IMR-90 (cell line): Measurements from ENCODE around the gene USP35. TPM values are rescaled to one million over a fixed set of nuclear protein-coding genes. Genes with fewer than 3 reads are reported as not detected.

Experiments
- ATAC-seq: fragments of 200-7000 bp; cut with Tn5 transposase; 2 replicates; pipeline ENCODE4 v1.9.1; 2020; ENCODE audit warnings: low read depth, mild to moderate bottlenecking, moderate library complexity
- BruUV-seq: library from RNA; stranded (reverse); fragments of 400-500 nt; replicated peaks from 2 replicates; lab custom pipeline; 2021; lab: Mats Ljungman, UMichigan
- CTCF ChIA-PET: fragments of 300-600 bp; formaldehyde crosslinking; extraction: SDS; loops from one replicate; lab custom pipeline; 2021; ENCODE audit warnings: antibody characterized with exemption; lab: Yijun Ruan, JAX
- POLR2A ChIA-PET: fragments of 300-600 bp; sonication (Branson Sonifier 250); formaldehyde crosslinking; loops from one replicate; lab custom pipeline; 2022; ENCODE audit warnings: antibody characterized with exemption; ENCODE audit not compliant: unreplicated experiment; lab: Charles Lee
- DNase-seq: peaks from one replicate; pipeline ENCODE4 v3.0.0; 2013
- H2AFZ ChIP-seq: replicated peaks from 2 replicates; pipeline ENCODE3; 2013; ENCODE audit warnings: low read length, mild to moderate bottlenecking; ENCODE audit not compliant: poor library complexity
- H2AK5ac ChIP-seq: 2 replicates; pipeline ENCODE4 v1.6.1; 2013; ENCODE audit warnings: low read depth, low read length, inconsistent platforms
- H2AK9ac ChIP-seq: replicated peaks from 2 replicates; pipeline ENCODE3; 2013; ENCODE audit warnings: mild to moderate bottlenecking, low read depth, low read length, moderate library complexity; ENCODE audit not compliant: poor library complexity
- H2BK120ac ChIP-seq: 2 replicates; pipeline ENCODE4 v1.6.1; 2013; ENCODE audit warnings: low read depth, low read length, inconsistent platforms
- H2BK15ac ChIP-seq: 3 replicates; pipeline ENCODE4 v1.6.1; 2013; ENCODE audit warnings: low read depth, low read length, inconsistent platforms
- H2BK20ac ChIP-seq: 2 replicates; pipeline ENCODE4 v1.6.1; 2013; ENCODE audit warnings: low read depth, mild to moderate bottlenecking, inconsistent platforms, low read length, moderate library complexity
- H2BK5ac ChIP-seq: 2 replicates; pipeline ENCODE4 v1.6.1; 2013; ENCODE audit warnings: mild to moderate bottlenecking, low read depth, low read length, inconsistent platforms; ENCODE audit not compliant: poor library complexity, severe bottlenecking
- H3K14ac ChIP-seq: replicated peaks from 2 replicates; pipeline ENCODE4 v1.6.1; 2013; ENCODE audit warnings: low read depth, low read length, inconsistent platforms
- H3K18ac ChIP-seq: 2 replicates; pipeline ENCODE4 v1.6.1; 2013; ENCODE audit warnings: low read depth, low read length, control low read depth
- H3K23ac ChIP-seq: 2 replicates; pipeline ENCODE4 v1.6.1; 2013; ENCODE audit warnings: low read depth, low read length, inconsistent platforms
- H3K27ac ChIP-seq: 2 replicates; pipeline ENCODE4 v1.5.1; 2013; ENCODE audit warnings: mild to moderate bottlenecking, control low read depth, low read length; ENCODE audit not compliant: insufficient read depth
- H3K27me3 ChIP-seq: 2 replicates; pipeline ENCODE4 v1.6.1; 2013; ENCODE audit warnings: low read length; ENCODE audit not compliant: control insufficient read depth, insufficient read depth
- H3K36me3 ChIP-seq: 2 replicates; pipeline ENCODE4 v1.6.1; 2013; ENCODE audit warnings: low read length, mixed read lengths; ENCODE audit not compliant: control insufficient read depth, insufficient read depth
- H3K4ac ChIP-seq: 2 replicates; pipeline ENCODE4 v1.6.1; 2013; ENCODE audit warnings: low read depth, low read length, inconsistent platforms
- H3K4me1 ChIP-seq: 2 replicates; pipeline ENCODE4 v1.6.1; 2013; ENCODE audit warnings: low read length, mixed read lengths; ENCODE audit not compliant: control insufficient read depth, insufficient read depth
- H3K4me2 ChIP-seq: 2 replicates; pipeline ENCODE4 v1.6.1; 2013; ENCODE audit warnings: low read depth, mild to moderate bottlenecking, control low read depth, low read length, moderate library complexity
- H3K4me3 ChIP-seq: 2 replicates; pipeline ENCODE4 v1.5.1; 2013; ENCODE audit warnings: low read depth, mild to moderate bottlenecking, control low read depth, low read length, moderate library complexity; ENCODE audit not compliant: insufficient read depth
- H3K56ac ChIP-seq: 2 replicates; pipeline ENCODE4 v1.6.1; 2013; ENCODE audit warnings: low read length, inconsistent platforms; ENCODE audit not compliant: insufficient read depth; ENCODE audit errors: extremely low read depth
- H3K79me1 ChIP-seq, 2 experiments: 2 replicates each; pipeline ENCODE4 v1.6.1; 2013; ENCODE audit warnings: low read length in 2 of 2, inconsistent platforms in 1 of 2, low read depth in 1 of 2
- H3K9ac ChIP-seq: 2 replicates; pipeline ENCODE4 v1.6.1; 2013; ENCODE audit warnings: low read depth, low read length, control low read depth
- H3K9me1 ChIP-seq: 2 replicates; pipeline ENCODE4 v1.6.1; 2013; ENCODE audit warnings: low read length, inconsistent platforms; ENCODE audit not compliant: insufficient read depth
- H3K9me3 ChIP-seq: 2 replicates; pipeline ENCODE4 v1.6.1; 2013; ENCODE audit warnings: low read length; ENCODE audit not compliant: control insufficient read depth, insufficient read depth
- H4K20me1 ChIP-seq: 2 replicates; pipeline ENCODE4 v1.6.1; 2013; ENCODE audit warnings: low read length, inconsistent platforms; ENCODE audit not compliant: insufficient read depth
- H4K5ac ChIP-seq: 2 replicates; pipeline ENCODE4 v1.6.1; 2013; ENCODE audit warnings: mild to moderate bottlenecking, low read depth, low read length, control low read depth
- H4K8ac ChIP-seq, 2 experiments: 2 replicates each; pipeline ENCODE4 v1.6.1; 2013; ENCODE audit warnings: low read depth in 2 of 2, low read length in 2 of 2, control low read depth in 1 of 2, inconsistent platforms in 1 of 2
- H4K91ac ChIP-seq: 2 replicates; pipeline ENCODE4 v1.6.1; 2013; ENCODE audit warnings: low read depth, low read length, inconsistent platforms; ENCODE audit not compliant: insufficient read depth
- BHLHE40 ChIP-seq: fragments of 150-350 bp; IDR thresholded peaks from 2 replicates; pipeline ENCODE4 v1.6.1; 2016; ENCODE audit warnings: mild to moderate bottlenecking, low read depth, low read length
- CHD1 ChIP-seq: IDR thresholded peaks from 2 replicates; pipeline ENCODE4 v1.6.1; 2012; ENCODE audit warnings: low read depth, low read length, improper control_type of control experiment
- CTCF ChIP-seq: conservative IDR thresholded peaks from 2 replicates; pipeline ENCODE4 v1.5.1; 2012; ENCODE audit warnings: mild to moderate bottlenecking, low read depth, low read length, improper control_type of control experiment
- ELK1 ChIP-seq: fragments of 150-350 bp; IDR thresholded peaks from 2 replicates; pipeline ENCODE4 v1.6.1; 2016; ENCODE audit warnings: low read depth, mild to moderate bottlenecking, low read length, moderate library complexity, borderline replicate concordance
- MAFK ChIP-seq: IDR thresholded peaks from 2 replicates; pipeline ENCODE4 v1.6.1; 2012; ENCODE audit warnings: low read depth, low read length, improper control_type of control experiment
- POLR2A ChIP-seq: IDR thresholded peaks from 2 replicates; pipeline ENCODE4 v1.6.1; 2012; ENCODE audit warnings: mild to moderate bottlenecking, low read depth, low read length
- RAD21 ChIP-seq: IDR thresholded peaks from 2 replicates; pipeline ENCODE4 v1.6.1; 2012; ENCODE audit warnings: low read length, improper control_type of control experiment
- RCOR1 ChIP-seq: IDR thresholded peaks from 2 replicates; pipeline ENCODE4 v1.6.1; 2012; ENCODE audit warnings: mild to moderate bottlenecking, low read length, improper control_type of control experiment; ENCODE audit not compliant: insufficient replicate concordance
- WGBS, 2 experiments: methylation state at CpG; one replicate each; pipeline versions ENCODE4 v1.1.5 to v1.1.7; 2013; ENCODE audit warnings: missing lambda C conversion rate in 2 of 2; ENCODE audit not compliant: insufficient read length in 1 of 2; ENCODE audit errors: extremely low coverage in 2 of 2; 5-methylcytosine and 5-hydroxymethylcytosine counted together
- dilution Hi-C: fragments of 300-500 bp; cut with HindIII; formaldehyde crosslinking; loops from one replicate; pipeline ENCODE4 v1.14.3; 2018; ENCODE audit warnings: low sequenced_read_pairs; ENCODE audit not compliant: unreplicated experiment
- in situ Hi-C: fragments of 300-500 bp; cut with MboI; formaldehyde crosslinking; loops from 3 replicates; pipeline ENCODE4 v1.14.3; 2019; ENCODE audit warnings: low sequenced_read_pairs, inconsistent platforms, mixed read lengths
- intact Hi-C: fragments of 100-400 bp; cut with micrococcal nuclease; formaldehyde crosslinking; loops from 2 replicates; pipeline ENCODE4 v1.10.0; 2022
- polyA plus RNA-seq, 3 experiments: library from polyadenylated mRNA; depleted of rRNA; stranded (reverse); fragments of >200 nt; gene quantifications; 2 replicates each; pipeline ENCODE4 v1.2.3, GENCODE V29; 2012; ENCODE audit warnings: low replicate concordance in 1 of 3
- total RNA-seq: library from RNA; depleted of rRNA; stranded (reverse); fragments of >200 nt; gene quantifications from 2 replicates; pipeline ENCODE4 v1.2.3, GENCODE V29; 2012
- TF ChIP-seq, protein P1 (sequence below): fragments of 150-350 bp; IDR thresholded peaks from 2 replicates; pipeline ENCODE4 v1.6.1; 2017; ENCODE audit warnings: mild to moderate bottlenecking, antibody characterized with exemption, low read length, low read depth

The USP35 gene
- total and polyA plus RNA-seq, 2 of the 4 experiments (the other 2 are of a cell fraction), result 2.7 to 11.3 TPM

- Histone ChIP-seq H3K14ac (no peak overlapping the region), H3K4me3 (no peak overlapping the region), H3K4me1 (no peaks in the 10 kb centered on the region), H3K9me1 (no peaks in the 10 kb centered on the region; the same call in none of the 2 replicates), H4K20me1 (peaks cover 21% of the 10 kb centered on the region), H3K9me3 (no peaks in the 10 kb centered on the region), H2BK120ac (no peak overlapping the region), H3K4me2 (no peak overlapping the region), H3K56ac (no peak overlapping the region), H3K79me1 (peaks cover 20 to 51% of the 10 kb centered on the region in 2 experiments), H3K36me3 (peaks cover 48% of the 10 kb centered on the region), H4K91ac (no peak overlapping the region), H2AK5ac (no peak overlapping the region), H2BK5ac (no peak overlapping the region), H2BK20ac (no peak overlapping the region), H3K4ac (no peak overlapping the region), H2AK9ac (no peak overlapping the region), H2BK15ac (no peak overlapping the region), H3K18ac (no peak overlapping the region), H3K23ac (no peak overlapping the region), H3K27ac (no peak overlapping the region), H4K5ac (no peak overlapping the region), H4K8ac (no peak overlapping the region), H3K9ac (no peak overlapping the region), H2AFZ (no peak overlapping the region), H3K27me3 (no peaks in the 10 kb centered on the region)
- dilution Hi-C loops (no loop called here), in situ Hi-C loops (no loop called here), intact Hi-C loops (no loop called here)
- no peak for TF ChIP-seq MAFK
- TF ChIP-seq, protein P1, sequence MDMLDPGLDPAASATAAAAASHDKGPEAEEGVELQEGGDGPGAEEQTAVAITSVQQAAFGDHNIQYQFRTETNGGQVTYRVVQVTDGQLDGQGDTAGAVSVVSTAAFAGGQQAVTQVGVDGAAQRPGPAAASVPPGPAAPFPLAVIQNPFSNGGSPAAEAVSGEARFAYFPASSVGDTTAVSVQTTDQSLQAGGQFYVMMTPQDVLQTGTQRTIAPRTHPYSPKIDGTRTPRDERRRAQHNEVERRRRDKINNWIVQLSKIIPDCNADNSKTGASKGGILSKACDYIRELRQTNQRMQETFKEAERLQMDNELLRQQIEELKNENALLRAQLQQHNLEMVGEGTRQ, result no peak
- no peak for TF ChIP-seq CTCF
- TF ChIP-seq ELK1, result no peak
- TF ChIP-seq RCOR1, result no peak
- no peak for TF ChIP-seq POLR2A
- no peak for TF ChIP-seq RAD21
- TF ChIP-seq BHLHE40, result no peak
- TF ChIP-seq CHD1, result no peak
- WGBS, 2 experiments, result 97% methylated on average over 5 of the region's 13 CpGs; no CpG with 5 or more reads in 1 of the 2 experiments
- ChIA-PET CTCF (no interaction called here), POLR2A (no interaction called here)
- BruUV-seq, result no TSS peak
- no peak for ATAC-seq
- DNase-seq, result no peak
These were observed 11.8 kb downstream of the USP35 start for GRCh38 chr11:78200553-78200952.
